Endometrium (tissue), 2 donors: ENCODE results near the gene HBG1.
"Not testable (repeated sequence)": the region's sequence is repeated elsewhere in the genome, so short reads cannot be mapped to it uniquely, and the experiment has no call there.

Experiments
- FAIRE-seq: peaks from 2 replicates; lab custom pipeline; 2012; peaks lifted over from hg19 to GRCh38; lab: Jason Lieb, UNC
- donor health status: control.
- donor health status: control.

Gene HBG1

DNA sequence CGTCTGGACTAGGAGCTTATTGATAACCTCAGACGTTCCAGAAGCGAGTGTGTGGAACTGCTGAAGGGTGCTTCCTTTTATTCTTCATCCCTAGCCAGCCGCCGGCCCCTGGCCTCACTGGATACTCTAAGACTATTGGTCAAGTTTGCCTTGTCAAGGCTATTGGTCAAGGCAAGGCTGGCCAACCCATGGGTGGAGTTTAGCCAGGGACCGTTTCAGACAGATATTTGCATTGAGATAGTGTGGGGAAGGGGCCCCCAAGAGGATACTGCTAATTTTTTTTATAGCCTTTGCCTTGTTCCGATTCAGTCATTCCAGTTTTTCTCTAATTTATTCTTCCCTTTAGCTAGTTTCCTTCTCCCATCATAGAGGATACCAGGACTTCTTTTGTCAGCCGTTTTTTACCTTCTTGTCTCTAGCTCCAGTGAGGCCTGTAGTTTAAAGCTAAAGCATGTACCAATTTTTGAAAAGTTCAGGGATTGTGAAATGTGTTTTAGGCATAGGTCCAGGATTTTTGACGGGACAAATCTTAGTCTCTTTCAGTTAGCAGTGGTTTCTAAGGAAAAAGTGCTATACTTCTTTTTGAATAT lies at the start of gene HBG1:
Gene HBG1 (minus strand): TSS at position 51 of the 590 bp plus-strand sequence. CDS start 53 bp downstream, outside the sequence.
- FAIRE-seq, result not testable (repeated sequence)

DNA sequence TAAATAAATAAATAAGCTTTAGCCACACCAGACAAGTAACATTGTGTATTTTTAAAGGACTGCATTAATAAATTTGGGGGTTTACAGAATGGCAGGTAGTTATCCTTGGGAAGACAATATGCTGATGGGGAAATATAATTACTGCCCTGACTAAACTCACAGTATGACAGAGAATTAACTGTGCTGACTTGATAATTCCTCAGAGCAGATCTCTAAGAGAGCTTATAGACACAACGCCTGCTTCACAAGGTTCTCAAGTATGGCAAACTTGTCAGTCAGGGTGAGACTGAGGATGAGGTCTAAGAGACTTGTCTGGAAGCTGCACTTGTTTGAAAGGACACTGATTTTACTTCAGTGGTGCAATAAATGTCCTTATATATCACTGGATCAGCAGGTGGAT lies 48.8 kb upstream of the HBG1 start:
- no peak for FAIRE-seq

DNA sequence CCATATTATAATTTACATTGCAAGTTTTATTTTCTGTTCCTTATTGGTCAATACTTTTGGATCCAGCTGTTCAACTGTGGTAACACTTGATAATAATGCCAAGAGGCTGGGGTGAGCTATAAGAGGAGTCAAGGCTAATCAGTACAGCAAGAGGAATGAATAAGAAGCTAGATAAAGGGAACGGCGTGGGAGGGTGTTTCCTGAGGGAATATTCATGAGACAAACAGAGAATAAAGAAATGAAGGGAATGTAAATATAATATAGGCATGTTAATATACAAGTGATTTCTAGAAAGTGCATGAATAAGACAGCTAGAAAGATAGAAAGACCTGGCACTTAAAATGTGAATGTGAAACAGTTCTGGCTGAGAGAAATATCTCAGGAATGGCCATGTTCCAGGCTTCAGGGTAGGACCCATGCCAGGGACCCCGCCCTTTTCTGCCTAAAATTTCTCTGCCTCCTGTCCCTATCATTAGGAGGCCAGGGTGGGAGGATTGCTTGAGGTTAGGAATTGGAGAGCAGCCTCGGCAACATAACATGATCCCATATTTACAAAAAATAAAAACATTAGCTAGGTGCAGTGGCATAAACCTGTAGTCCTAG lies 48.2 kb upstream of the HBG1 start:
- no peak for FAIRE-seq

DNA sequence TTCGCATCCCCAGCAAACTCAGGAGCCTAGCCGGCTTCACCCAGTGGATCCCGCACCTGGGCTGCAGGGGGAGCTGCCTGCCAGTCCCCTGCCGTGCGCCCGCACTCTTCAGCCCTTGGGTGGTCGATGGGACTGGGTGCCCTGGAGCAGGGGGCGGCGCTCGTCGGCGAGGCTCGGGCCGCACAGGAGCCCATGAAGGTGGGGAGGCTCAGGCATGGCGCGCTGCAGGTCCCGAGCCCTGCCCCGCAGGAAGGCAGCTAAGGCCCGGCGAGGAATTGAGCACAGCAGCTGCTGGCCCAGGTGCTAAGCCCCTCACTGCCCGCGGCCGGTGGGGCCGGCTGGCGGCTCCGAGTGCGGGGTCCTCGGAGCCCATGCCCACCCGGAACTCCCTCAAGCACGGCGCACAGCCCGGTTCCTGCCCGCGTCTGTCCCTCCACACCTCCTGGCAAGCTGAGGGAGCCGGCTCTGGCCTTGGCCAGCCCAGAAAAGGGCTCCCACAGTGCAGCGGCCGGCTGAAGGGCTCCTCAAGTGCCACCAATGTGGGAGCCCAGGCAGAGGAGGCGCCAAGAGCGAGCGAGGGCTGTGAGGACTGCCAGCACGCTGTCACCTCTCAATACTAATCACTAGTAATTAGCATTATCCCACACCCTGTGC lies 44.8 kb upstream of the HBG1 start:
- not testable (repeated sequence) for FAIRE-seq

DNA sequence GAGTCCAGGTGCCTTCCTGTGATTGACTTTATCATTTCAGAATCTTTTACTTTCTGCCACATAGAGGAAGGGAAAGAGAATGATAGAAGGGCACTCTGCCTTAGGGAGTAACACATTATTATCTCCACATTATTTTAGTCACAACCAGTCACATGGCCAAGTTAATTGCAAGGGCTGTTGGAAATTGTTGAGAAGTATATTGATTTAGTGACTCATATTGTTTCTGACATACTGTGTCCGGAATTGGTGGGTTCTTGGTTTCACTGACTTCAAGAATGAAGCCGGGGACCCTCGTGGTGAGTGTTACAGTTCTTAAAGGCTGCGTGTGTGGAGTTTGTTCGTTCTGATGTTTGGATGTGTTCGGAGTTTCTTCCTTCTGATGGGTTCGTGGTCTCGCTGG lies 43.4 kb upstream of the HBG1 start:
- no peak for FAIRE-seq

DNA sequence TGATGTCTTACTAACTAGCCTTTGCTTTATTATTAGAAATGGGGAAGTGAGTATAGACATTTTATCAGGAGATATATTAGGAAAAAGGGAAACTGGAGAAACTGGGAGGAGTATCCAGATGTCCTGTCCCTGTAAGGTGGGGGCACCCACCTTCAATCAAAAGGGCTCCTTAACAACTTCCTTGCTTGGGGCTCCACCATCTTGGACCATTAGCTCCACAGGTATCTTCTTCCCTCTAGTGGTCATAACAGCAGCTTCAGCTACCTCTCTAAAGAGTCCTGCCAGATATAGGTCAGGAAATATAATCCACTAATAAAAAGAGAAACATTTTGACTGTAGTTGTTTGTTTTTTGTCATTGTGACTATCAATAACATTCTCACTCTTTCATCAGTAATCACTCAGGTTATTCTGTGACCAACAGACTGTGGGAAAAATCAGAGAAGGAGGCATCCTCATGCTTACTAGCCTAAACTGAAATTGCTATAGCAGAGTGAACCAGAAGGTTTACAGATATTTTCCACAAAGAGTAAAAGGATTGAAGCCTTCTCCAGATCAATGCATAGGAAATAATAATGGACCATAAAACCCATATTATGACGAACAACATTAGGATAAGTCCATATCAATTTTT lies 41.7 kb upstream of the HBG1 start:
- no peak for FAIRE-seq

DNA sequence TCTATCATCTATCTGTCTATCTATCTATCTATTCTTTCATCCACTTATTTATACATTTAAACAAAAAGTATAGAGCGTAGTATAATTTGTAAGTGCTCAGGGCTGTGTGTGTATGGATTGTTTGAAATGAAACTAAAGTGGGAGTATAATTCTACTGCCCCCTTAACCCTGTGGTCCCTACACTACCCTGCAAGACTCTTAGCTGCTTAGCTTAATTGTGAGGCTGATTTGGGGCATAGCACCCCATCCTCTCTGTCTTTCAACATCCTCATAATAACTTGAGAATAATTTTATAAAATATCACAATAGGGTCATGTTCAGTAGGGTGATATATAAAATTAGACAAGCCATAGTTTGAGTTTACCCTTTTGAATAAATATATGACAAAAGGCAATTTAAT lies 40.4 kb upstream of the HBG1 start:
- no peak for FAIRE-seq

DNA sequence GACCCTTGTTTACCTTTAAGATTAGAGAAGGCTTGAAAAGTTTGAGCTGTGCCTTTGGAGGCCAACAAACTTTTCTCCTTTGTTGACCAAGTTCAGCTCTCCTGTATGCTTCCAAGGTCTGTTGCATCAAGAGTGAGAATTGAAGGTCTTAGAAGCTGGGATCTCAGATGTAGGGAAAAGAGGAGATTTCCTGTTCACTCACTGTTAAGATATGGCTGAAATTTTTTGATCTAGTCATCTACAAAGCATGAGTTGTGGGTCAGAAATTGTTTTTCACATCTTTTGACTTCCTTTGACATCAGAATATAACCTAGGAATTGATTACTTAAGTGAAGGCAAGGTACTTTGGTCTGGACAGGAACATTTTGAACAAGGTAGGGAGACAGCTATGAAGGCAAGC lies 40.0 kb upstream of the HBG1 start:
- no peak for FAIRE-seq

DNA sequence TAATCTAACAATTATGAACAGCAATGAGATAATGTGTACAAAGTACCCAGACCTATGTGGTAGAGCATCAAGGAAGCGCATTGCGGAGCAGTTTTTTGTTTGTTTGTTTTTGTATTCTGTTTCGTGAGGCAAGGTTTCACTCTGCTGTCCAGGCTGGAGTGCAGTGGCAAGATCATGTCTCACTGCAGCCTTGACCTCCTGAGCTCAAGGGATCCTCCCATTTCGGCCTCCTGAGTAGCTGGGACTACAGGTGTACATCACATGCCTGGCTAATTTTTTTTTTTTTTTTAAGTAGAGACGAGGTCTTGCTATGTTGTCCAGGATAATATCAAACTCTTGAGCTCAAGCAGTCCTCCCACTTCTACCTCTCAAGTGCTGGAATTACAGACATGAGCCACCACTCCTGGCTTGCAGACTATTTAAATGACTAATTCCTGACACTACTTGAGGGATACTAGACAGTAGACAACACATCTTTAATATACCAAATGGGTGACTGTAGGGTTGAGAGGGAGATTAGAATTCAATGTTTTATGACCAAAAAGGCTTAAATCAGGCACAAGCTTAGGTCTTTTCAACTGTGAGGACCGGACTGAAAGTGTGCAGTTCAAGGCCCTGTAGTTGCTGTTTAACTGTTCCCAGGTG lies 39.4 kb upstream of the HBG1 start:
- FAIRE-seq, result no peak

DNA sequence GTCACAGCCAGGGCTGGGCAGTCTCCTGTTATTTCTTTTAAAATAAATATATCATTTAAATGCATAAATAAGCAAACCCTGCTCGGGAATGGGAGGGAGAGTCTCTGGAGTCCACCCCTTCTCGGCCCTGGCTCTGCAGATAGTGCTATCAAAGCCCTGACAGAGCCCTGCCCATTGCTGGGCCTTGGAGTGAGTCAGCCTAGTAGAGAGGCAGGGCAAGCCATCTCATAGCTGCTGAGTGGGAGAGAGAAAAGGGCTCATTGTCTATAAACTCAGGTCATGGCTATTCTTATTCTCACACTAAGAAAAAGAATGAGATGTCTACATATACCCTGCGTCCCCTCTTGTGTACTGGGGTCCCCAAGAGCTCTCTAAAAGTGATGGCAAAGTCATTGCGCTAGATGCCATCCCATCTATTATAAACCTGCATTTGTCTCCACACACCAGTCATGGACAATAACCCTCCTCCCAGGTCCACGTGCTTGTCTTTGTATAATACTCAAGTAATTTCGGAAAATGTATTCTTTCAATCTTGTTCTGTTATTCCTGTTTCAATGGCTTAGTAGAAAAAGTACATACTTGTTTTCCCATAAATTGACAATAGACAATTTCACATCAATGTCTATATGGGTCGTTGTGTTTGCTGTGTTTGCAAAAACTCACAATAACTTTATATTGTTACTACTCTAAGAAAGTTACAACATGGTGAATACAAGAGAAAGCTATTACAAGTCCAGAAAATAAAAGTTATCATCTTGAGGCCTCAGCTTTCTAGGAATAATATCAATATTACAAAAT lies 38.6 kb upstream of the HBG1 start:
- no peak for FAIRE-seq

DNA sequence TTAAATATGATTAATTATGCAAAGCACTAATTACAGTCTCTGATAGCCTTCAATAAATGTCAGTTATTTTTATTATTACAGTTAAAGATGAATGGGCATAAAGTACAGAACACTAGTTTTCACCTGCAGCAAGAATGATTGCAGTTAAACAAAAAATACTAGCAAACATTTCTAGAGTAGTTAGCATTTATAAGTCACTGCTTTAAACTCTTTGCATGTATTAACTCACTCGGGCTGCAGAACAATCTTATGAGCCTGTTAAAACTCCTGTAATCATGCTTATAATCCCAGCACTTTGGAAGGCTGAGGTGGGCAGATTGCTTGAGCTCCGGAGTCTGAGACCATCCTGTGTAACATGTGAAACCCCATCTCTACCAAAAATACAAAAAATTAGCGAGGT lies 37.2 kb upstream of the HBG1 start:
- no peak for FAIRE-seq

DNA sequence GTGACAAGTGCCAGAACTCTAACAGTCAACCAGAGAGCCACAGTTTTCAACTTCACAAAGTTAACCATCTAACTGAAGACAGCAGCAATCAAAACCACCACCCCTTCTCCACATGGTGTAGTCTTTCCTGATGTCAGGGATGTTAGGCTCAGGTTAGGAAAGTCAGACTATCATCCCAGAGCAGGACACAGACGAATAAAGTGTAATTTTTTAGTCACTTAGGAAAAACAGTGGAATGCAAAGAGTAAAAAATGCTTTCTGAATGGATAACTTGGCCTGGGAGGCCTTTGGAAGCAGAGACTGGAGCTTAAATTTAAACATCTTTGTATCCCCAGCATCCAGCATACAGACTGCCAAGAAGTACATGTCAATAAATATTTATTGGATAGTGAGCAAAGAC lies 36.7 kb upstream of the HBG1 start:
- FAIRE-seq, result no peak

DNA sequence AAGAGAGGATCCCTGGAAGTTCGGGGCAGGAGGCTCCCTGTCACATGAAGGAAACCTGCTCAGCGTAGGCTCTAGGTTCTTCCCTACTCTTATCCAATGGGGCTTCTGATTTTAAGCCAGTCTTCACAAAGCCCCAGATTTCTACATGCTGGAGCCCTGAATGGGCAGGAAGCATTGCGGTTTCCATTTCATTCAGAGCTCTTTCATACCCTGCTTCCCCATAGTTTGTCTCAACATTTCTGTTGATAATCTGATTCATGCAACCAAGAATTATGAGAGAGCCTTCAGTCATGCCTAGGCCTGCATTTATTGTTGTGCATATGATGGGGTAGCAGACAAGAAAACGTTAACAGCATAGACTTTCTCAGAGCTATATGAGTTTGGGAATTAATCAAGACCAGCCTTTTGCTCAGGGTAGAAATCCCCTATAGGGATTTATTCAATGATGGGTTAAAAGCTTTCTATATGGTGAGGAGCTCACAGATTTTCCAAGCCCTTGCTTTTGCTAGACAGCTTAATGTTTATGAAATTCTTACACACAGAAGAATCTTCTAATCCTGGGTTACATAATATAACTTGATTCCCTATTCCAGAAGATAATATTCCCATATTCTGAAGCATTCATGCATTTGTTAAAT lies 36.2 kb upstream of the HBG1 start:
- FAIRE-seq, result no peak

DNA sequence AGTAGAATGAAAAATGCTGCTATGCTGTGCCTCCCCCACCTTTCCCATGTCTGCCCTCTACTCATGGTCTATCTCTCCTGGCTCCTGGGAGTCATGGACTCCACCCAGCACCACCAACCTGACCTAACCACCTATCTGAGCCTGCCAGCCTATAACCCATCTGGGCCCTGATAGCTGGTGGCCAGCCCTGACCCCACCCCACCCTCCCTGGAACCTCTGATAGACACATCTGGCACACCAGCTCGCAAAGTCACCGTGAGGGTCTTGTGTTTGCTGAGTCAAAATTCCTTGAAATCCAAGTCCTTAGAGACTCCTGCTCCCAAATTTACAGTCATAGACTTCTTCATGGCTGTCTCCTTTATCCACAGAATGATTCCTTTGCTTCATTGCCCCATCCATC lies 35.0 kb upstream of the HBG1 start:
- FAIRE-seq, result no peak

DNA sequence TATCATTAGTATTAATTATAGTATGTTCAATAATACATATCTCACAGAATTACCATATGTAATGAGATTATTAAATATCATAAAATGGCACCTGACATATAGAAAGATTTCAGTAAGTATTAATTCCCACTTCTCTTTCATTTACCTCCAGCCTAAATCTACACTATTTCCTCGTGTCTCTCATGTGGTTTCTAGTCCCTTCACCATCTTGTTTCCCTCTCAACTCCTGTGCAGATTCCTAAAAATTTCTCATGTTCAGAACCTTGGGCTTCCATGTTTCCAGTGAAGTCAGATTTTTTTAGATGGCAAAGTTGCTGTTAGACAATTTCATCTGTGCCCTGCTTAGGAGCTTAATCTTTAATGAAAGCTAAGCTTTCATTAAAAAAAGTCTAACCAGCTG lies 34.2 kb upstream of the HBG1 start:
- FAIRE-seq, result no peak

DNA sequence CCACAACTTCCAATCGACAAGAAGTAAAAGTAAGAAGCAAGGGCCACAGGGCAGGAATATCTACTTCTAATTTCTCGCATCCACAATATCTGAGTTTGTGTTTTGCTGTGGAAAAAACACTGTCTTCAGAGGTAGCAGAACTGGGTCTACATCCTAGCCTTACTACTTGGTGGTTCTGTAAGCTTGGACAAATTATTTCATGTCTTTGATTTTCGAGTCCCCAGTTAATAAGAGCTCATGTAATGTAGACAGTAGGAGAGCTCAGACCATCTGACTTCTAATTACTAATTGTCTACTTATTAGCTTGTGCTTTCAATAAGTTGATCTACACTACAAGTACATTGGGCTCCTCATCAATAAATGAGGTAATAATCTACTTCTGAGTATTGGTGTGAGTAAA lies 33.4 kb upstream of the HBG1 start:
- no peak for FAIRE-seq

DNA sequence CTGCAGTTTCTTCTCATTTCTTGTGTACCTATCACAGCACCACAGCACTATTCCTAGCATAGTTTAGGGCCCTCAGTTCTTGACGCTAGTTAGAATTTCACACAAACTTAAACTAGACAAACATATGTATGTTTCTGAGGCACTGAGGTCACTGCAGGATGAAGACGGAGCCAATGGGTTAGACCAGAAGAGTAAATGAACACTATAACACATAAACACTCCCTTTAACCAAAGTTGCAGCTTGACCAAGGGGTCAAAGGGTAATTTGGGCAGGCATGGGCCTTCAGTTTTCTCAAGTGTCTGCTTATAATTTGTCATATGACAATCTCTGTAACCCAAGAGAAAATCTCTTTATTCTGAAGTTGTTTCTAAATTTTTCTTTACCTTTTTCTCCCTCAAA lies 33.0 kb upstream of the HBG1 start:
- FAIRE-seq, result no peak

DNA sequence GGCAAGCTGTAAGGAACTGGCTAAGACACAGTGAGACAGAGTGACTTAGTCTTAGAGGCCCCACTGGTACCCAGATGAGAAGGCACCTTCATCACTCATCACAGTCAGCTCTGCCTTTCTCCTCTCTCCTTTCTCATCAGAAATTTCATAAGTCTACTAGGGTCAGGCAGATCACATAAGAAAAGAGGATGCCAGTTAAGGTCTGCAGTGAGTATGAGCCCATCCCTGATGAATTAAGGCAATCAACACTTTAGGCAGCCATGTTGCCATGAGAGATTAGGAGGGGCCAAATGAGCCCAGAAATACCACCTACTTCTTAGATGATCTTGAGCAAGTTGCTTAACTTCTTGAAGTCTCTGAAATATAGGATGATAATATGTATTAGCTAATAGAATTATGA lies 31.9 kb upstream of the HBG1 start:
- FAIRE-seq, result no peak

DNA sequence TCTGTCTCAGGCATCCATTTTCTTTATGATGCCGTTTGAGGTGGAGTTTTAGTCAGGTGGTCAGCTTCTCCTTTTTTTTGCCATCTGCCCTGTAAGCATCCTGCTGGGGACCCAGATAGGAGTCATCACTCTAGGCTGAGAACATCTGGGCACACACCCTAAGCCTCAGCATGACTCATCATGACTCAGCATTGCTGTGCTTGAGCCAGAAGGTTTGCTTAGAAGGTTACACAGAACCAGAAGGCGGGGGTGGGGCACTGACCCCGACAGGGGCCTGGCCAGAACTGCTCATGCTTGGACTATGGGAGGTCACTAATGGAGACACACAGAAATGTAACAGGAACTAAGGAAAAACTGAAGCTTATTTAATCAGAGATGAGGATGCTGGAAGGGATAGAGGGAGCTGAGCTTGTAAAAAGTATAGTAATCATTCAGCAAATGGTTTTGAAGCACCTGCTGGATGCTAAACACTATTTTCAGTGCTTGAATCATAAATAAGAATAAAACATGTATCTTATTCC lies 31.0 kb upstream of the HBG1 start:
- FAIRE-seq, result no peak

DNA sequence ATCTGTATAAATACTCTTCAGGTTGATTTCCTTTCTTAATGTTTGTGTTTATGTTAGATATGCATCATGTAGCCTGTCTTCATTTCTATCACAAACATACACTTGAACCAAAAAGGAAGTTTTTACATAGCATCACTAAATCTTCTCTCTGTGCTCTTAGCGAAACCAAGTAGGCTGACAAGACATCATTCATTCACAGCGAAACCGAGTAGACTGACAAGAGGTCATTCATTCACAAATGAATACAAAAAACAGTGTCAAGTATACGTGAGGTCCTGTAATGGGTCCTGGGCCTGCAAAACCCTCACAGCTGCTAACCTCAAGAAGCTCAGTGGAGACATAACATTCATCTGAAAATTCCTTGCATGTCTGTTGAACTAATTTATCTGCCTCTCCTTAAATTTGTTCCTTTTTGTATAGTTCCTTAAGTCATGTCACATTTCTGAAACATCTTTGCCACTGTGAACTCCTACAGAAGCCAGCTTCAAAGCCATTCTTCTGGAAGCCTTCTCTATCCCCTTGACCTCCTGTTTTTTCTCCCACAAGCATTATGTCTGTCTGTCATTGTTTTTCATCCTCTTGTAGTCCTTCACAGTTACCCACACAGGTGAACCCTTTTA lies 29.9 kb upstream of the HBG1 start:
- no peak for FAIRE-seq

DNA sequence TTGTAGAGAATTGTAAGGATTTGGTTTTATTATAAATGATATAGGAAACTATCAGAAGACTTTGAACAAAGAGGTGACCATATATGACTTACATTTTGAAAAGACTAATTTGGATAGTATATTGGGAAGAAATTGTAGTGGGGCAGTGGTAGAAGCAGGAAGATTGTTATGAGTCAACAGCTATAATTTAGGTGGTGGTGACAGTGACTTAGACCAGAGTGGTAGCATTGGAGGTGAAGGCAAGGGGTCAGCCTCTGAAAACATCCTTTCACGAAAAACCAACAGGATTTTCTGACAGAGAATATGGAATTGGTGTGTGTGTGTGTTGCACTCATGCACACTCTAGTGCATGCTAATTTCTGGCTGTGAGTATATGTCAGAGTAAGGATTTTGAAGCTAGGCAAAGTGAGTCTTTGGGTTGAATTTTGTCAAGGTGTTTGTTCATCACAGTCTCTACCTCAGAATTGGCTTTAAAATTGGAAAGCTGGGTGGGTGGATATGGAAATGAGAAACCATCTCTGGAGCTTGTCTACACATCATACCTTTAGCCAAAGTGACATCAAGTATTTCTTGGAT lies 28.2 kb upstream of the HBG1 start:
- FAIRE-seq, result no peak
